Measurements from ENCODE around the gene TAL2. TPM values are rescaled to one million over a fixed set of nuclear protein-coding genes. Genes with fewer than 3 reads are reported as not detected.

The TAL2 gene
- 10 to 100 TPM in 10 of 12 donors, 1 to 10 TPM in 1, not detected in 1; 4.5 to 24.6 (median 20.6) TPM for polyA plus RNA-seq (ENCODE audit: insufficient read length in 12 of 12)
- long read RNA-seq, donor 1 = 0 reads
- long read RNA-seq, donor 2, partial matches to known transcripts = 0 of 4 reads
- long read RNA-seq, donor 2, other reads (novel, unspliced or antisense) = 0 of 4 reads
- long read RNA-seq, donor 3, partial matches to known transcripts = 0 of 1 reads
- long read RNA-seq, donor 3, other reads (novel, unspliced or antisense) = 0 of 1 reads
- long read RNA-seq, donor 4, partial matches to known transcripts = 0 of 3 reads
- long read RNA-seq, donor 4, other reads (novel, unspliced or antisense) = 0 of 3 reads
- long read RNA-seq, donor 5 = 0 reads
- long read RNA-seq, donor 6, partial matches to known transcripts = 0 of 2 reads
- long read RNA-seq, donor 6, other reads (novel, unspliced or antisense) = 0 of 2 reads
- long read RNA-seq, donor 7, partial matches to known transcripts = 0 of 3 reads
- long read RNA-seq, donor 7, other reads (novel, unspliced or antisense) = 0 of 3 reads
- long read RNA-seq, donor 8, partial matches to known transcripts = 0 of 4 reads
- long read RNA-seq, donor 8, other reads (novel, unspliced or antisense) = 0 of 4 reads
- long read RNA-seq, donor 9, partial matches to known transcripts = 0 of 1 reads
- long read RNA-seq, donor 9, other reads (novel, unspliced or antisense) = 0 of 1 reads
- long read RNA-seq, donor 10, partial matches to known transcripts = 0 of 3 reads
- long read RNA-seq, donor 10, other reads (novel, unspliced or antisense) = 0 of 3 reads
- long read RNA-seq, donor 11, partial matches to known transcripts = 0 of 3 reads
- long read RNA-seq, donor 11, other reads (novel, unspliced or antisense) = 0 of 3 reads

DNA sequence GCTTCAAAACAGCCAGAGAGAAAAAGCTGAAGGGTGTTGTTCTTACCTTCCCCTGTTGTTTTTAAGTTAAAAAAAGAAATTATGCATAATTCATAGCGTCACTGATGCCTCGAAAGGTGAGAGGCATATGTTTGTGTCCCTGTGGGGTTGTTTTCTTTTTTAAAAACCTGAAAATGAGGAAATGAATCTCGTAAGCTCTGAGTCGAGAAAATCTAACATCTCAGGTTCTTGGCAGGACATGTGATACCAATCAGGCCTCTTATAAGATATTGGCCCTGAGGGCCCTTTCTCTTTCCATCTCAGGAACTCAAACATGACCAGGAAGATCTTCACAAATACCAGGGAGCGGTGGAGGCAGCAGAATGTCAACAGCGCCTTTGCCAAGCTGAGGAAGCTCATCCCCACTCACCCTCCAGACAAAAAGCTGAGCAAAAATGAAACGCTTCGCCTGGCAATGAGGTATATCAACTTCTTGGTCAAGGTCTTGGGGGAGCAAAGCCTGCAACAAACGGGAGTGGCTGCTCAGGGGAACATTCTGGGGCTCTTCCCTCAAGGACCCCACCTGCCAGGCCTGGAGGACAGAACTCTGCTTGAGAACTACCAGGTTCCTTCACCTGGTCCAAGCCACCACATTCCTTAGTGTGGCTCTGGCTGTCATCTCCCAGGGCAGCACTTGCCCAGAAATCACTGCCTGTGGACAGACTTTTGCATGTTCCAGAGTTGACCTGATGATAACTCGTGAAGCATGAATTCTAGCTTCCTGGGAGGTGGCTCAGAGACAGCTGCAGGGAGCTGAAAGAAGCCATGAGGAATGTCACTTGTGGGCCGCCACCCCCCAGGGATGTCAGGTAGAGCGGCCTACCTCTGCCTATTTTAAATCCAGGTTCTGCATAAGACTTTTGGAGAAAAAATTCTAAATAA lies at the start of gene TAL2:
TSS of gene TAL2 (plus strand) at position 274 of the 921 bp plus-strand sequence. CDS start at position 314, 40 bp downstream.
- no peak for DNase-seq

DNA sequence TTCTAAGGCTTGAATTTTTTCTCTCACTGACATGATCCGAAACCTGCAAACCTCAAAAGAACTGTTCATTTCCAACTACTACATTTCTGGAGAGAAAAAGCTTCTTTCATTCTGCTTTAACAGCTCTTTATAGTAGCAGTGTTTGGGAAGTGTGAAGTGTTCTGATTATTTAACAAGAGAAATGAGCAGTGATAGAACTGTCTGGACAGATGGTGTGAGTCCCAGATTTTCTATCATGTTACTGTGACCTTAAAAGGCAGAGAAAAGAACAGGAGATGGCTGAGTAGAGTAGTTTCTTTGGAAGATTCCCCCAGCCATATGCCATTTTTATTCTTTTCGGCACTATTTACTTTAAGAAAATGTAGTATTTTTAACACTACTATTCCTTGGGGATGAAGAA lies 41.3 kb upstream of the TAL2 start:
- no peak for DNase-seq

GRCh38 chr9:105625088-105625487 lies 37.2 kb upstream of the TAL2 start:
- DNase-seq = no peak

- DNase-seq = no peak
Measured at GRCh38 chr9:105632807-105633206, 29.4 kb upstream of the TAL2 start.

DNA sequence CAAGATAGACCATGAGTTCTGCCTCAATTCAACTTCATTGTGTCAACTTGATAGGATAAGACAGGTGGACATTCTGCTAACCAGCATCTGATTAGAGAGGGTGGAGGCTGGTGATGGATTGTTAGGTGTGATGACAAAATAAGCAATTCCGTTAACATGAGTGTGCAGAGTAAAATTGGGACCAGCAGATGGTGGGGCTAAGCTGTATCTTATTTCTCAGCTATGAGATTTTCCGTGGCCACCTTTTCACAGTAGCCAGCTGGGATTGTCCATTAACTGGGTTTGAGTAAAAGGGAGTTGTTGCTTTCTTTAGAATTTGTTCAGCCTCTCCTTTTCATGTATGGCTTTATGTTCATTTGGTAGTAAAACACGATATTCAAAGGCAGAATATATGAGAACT lies 28.8 kb upstream of the TAL2 start:
- no peak for DNase-seq

DNA sequence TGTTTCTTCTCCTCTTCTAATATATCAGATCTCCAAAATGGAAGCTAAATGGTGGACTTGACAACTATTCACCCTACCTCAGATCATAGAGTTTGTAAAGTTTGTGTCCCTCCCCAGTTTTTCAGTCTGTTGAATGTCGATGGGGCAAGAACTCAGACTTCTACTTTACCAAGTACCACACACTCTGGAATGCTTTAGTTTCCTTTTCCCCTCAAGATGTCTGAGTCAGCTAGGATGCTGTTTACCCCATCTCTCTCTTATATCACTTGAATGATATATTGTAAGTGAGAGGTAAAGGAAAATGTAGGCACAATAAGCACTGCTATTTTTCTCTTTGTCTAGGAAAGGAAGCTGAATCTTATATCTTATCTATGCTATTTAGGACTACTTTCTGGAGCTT lies 25.9 kb upstream of the TAL2 start:
- DNase-seq = no peak

DNA sequence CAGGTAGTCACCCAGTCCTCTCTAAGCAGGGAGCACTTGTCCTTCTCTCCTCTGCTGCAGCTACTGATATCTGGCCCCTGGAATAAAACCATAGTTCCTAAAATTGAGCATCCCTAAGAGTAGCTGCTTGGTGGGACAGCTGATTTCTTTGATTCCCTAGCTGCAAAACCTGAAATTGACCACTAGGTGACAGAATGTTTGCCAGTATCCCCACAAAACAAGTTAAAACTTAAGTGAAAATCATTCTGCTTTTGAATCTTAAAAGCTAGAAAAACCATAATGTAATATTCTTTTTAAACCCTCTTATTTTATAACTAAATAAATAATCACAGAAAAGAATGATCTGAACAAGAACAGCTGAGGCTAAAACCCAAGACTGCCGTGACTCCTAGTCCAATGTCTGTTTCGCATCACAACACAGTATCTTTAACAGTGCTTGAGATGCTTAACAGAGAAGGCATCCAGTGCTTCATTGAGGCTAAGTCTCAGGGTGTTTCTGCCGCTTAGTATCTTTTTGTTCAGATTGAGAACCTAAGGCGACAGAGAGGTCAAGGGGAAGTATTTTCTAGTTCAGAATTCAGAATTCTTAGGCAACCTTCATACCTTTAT lies 24.4 kb upstream of the TAL2 start:
- no peak for DNase-seq

DNA sequence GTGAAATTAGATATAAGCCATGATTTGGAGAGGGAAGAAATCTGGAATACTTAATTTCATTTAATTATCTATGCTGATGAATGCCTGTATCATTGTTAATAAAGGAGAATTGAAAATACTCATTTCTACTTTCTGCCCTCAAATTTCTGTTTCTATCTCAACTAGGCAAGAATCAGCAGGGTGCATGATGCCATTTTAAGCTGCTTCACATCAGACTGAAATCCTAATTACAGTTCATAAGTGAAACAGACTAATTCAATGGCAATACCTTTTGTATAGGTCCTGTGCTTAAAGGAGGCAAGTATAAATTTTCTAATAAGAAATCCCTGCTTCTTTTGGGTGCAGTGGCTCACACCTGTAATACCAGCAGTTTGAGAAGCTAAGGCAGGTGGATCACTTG lies 22.3 kb upstream of the TAL2 start:
- DNase-seq = no peak

- DNase-seq = no peak
Measured at GRCh38 chr9:105643795-105644194, 18.5 kb upstream of the TAL2 start.

DNA sequence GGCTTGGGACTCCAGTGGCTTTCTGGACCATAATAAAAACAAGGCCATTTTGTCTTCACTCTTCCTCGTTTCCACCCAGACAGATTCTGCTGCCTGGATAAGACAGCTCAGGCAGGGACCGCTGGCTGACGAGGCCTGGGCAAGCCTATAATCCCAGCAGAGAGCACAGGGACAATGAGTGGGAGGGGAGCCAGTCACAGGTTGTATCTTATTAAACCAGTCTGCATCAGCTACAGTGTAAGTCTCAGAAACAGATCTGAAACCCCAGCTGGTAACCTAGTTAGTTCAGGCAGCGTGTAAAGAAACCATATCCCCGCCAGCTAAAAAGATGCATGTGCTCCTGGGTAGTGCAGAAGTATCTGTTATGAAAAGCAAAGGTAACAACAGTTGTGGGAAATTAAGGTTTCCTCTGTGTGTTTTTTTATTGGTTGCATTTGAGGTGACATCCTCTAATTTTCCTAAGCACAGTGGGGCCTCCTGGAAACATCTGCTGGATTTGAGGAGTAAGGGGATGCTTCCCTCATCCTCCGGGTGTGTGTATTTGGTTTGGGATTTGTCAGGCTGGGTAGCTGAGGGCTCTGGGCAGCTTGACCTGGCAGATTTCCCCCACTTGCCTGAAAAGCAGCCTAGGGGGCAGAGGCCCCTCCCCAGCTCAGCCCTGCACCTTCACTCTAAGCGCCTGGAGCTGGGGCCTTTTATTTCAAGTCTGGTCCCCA lies 15.2 kb upstream of the TAL2 start:
- DNase-seq = no peak

DNA sequence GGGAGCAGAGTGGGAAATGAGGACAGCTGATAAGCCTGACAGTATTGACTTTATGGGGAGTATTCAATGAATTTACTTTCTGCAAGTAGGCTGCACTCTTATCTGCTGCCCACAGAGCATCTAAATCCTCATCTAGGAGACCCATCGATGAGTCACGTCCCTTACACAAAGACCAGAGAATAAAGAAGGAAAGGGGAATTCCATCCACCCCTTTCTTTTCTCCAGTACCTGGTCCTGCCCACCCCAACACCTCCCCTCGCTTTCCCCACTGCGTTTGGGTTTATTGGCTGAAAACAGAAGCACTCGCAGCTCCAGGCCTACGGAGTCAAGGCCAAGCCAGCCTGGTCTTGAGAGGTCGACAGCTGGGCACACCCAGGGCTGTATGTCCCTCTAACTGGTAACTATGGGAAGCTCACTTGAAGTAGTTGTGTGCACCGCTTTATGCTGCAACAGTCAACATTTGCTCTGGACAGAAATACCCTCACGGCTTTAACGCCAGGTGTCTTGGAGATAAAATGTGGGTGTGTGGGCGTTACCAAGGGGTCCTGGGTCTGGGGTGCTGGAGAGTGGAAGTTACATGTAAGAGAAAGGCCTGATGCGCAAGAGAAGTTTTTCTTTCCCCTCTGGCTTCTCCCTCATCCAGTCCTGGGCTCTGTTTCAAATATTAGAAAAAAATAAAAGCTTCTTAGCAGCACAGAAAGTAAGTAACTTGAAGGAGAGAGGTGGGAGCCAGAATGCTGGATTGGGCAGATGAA lies 14.5 kb upstream of the TAL2 start:
- peak; percentile 31 for DNase-seq

- no peak for DNase-seq
Measured at GRCh38 chr9:105651806-105652205, 10.5 kb upstream of the TAL2 start.

DNA sequence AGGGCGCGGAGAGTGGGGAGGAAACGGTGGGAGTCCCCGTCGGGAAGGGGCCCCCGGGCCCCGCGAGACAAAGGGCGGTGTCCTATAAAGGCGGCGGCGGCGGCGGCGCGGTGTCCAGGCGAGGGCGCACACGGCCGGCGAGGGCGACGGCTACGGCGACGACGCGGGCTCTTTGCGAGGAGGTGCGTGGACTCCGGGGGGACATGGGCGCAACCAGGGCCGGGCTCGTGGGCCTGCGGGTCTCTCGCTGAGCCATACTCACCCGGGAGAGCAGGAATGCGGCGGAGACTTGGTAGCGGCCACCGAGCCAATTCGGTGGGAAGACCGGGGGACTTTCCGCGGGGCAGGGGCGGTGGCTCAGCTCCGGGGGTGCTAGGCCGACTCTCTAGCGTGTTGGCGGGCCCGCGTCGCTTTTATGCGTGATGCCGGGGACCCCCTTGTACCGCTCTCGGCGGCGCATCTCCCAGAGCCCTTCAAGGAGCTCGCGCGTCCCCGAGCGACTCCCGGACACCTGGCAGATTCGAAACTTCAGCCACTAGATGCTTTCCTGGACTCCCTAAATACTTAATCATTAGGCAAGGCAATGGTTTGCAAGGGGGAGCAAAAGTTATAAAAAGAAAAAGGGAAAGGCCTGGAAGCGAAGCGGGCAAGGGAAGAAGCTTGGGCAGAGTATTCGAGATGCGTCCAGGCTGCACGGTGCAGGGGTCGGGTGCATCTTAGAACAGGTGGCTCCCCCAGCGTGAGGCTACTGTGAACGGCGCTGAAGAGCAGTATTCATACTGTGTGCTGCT lies 5.9 kb upstream of the TAL2 start:
- DNase-seq = no peak

DNA sequence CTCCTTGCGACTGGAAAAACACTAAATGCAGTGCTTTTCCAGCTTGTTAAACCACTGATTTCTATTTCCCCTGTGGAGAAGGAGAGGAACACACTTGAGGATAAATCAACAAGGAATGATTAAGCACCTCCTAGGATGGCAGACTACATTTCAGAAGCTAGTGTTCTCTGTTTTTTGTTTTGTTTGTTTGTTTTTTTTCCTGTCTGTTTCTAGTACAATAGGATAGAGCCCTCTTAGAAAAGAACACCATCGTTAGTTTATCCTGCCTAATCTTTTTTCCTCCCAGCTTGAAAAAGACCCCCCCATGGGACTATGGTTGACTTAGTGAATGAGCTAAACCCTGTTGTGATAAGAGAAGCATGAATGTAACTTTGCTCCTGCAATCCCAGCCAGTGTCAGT lies 3.9 kb upstream of the TAL2 start:
- no peak for DNase-seq

DNA sequence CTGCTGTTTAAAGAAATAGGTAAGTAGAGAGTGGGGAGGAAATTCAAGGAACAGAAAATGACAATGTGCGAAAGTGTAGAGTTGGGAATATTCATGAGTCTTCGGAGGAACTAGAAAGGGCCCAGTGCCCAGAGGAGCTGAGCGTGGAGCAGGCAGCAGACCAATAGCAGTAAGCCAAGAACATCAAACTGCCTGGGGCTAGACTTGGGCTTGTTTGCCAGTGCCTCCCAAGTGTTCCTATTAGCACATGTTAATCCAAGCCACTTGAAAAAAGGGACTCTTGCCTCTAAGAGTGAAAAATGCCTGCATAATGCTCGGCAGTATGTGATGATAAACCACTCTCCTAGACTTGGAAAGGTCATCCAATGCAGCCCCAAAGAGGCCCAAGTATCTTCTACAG lies 1.2 kb upstream of the TAL2 start:
- no peak for DNase-seq

GRCh38 chr9:105663914-105664313 lies 1.7 kb downstream of the TAL2 start:
- no peak for DNase-seq

DNA sequence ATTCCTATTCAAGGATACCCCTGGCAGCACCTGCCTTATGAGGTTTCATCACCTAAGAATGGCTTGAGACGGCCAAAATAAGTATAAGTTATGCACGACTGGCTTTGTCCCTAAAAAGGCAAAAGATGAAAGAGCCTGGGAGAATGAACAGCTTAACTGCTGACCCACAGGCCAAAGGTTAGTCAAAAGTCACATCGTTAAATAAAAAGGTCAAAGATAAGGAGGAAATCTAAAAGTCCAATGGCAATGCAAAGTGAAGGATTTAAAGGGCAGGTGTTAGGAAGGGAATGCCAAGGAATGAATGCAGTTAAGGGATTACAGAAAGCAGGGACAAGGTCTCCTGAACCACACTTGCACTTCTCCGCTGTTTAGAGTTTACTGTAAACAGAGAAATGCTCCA lies 5.6 kb downstream of the TAL2 start:
- DNase-seq = no peak

GRCh38 chr9:105670315-105670714 lies 8.1 kb downstream of the TAL2 start:
- DNase-seq = no peak

GRCh38 chr9:105670775-105671174 lies 8.5 kb downstream of the TAL2 start:
- no peak for DNase-seq
